AG08395 (cell line): ENCODE measurements around the gene PACSIN3.
"Not testable (repeated sequence)": the region's sequence is repeated elsewhere in the genome, so short reads cannot be mapped to it uniquely, and the experiment has no call there.

Experiments
- DNase-seq: peaks from one replicate; pipeline ENCODE4 v3.0.0; 2012; ENCODE audit warnings: mixed read lengths, low spot score

PACSIN3 gene

GRCh38 chr11:47186076-47186699 is at the start of gene PACSIN3:
Gene PACSIN3, minus strand, starts transcription at chr11:47186434. Its CDS starts 3,707 bp downstream, at chr11:47182727.
- DNase-seq: peak; percentile 65

- no peak for DNase-seq
Measured at GRCh38 chr11:47235163-47235562, 48.9 kb upstream of the PACSIN3 start.

GRCh38 chr11:47234669-47235100 is 48.5 kb upstream of the PACSIN3 start:
- no peak for DNase-seq

GRCh38 chr11:47233989-47234668 is 47.9 kb upstream of the PACSIN3 start:
- peak; percentile 64 for DNase-seq

- no peak for DNase-seq
Measured at GRCh38 chr11:47233051-47233450, 46.8 kb upstream of the PACSIN3 start.

GRCh38 chr11:47229161-47229560 is 42.9 kb upstream of the PACSIN3 start:
- DNase-seq: no peak

- no peak for DNase-seq
Measured at GRCh38 chr11:47225552-47226400, 39.5 kb upstream of the PACSIN3 start.

GRCh38 chr11:47222696-47223095 is 36.5 kb upstream of the PACSIN3 start:
- no peak for DNase-seq

GRCh38 chr11:47220401-47220821 is 34.2 kb upstream of the PACSIN3 start:
- DNase-seq: peak; percentile 21

- peak; percentile 86 for DNase-seq
Measured at GRCh38 chr11:47216121-47216798, 30.0 kb upstream of the PACSIN3 start.

GRCh38 chr11:47215366-47215910 is 29.2 kb upstream of the PACSIN3 start:
- DNase-seq: no peak

GRCh38 chr11:47213950-47214565 is 27.8 kb upstream of the PACSIN3 start:
- peak; percentile 94 for DNase-seq

GRCh38 chr11:47212938-47213337 is 26.7 kb upstream of the PACSIN3 start:
- no peak for DNase-seq

GRCh38 chr11:47208628-47209027 is 22.4 kb upstream of the PACSIN3 start:
- no peak for DNase-seq

GRCh38 chr11:47208008-47208552 is 21.8 kb upstream of the PACSIN3 start:
- DNase-seq: not testable (repeated sequence)

- DNase-seq: no peak
Measured at GRCh38 chr11:47207459-47207858, 21.2 kb upstream of the PACSIN3 start.

- DNase-seq: not testable (repeated sequence)
Measured at GRCh38 chr11:47206577-47206976, 20.3 kb upstream of the PACSIN3 start.

GRCh38 chr11:47204637-47204989 is 18.4 kb upstream of the PACSIN3 start:
- peak; percentile 76 for DNase-seq

GRCh38 chr11:47202576-47202975 is 16.3 kb upstream of the PACSIN3 start:
- no peak for DNase-seq

GRCh38 chr11:47201015-47201414 is 14.8 kb upstream of the PACSIN3 start:
- no peak for DNase-seq

GRCh38 chr11:47198161-47198560 is 11.9 kb upstream of the PACSIN3 start:
- not testable (repeated sequence) for DNase-seq
